ENCODE measurements around the gene HLA-DOB. TPM values are rescaled to one million over a fixed set of nuclear protein-coding genes. Genes with fewer than 3 reads are reported as not detected.

The HLA-DOB gene
- total RNA-seq, 1 experiment from 2014 or later = 0.10 TPM

DNA sequence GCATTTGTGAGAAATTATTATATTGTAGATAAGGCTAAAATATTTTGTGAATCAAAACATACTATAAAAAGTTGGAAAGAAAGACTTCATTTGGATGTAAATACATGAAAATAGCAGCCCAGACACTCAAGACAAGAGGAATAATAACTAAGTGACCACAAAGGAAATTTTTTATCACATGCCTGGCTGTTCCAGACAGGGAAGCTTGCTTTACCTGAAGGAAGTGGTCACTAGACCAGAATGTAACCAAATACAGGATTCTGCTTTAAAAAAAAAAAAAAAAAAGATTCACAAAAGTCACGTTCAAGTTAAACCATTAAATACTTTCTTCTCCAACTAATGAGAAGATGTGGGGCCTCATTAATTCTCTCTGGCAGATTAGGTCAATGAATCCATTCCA is 44.1 kb downstream of the HLA-DOB start:
- Histone ChIP-seq H3K4me1 (no peaks in the 10 kb centered on the region), H3K4me3 (no peak overlapping the region), H3K27ac (no peak overlapping the region), H3K27me3 (peaks cover 16% of the 10 kb centered on the region; the same call in 1 of the 2 replicates), H3K9me3 (replicated peaks) (no peaks in the 10 kb centered on the region), H3K36me3 (no peaks in the 10 kb centered on the region)
- DNase-seq = no peak

DNA sequence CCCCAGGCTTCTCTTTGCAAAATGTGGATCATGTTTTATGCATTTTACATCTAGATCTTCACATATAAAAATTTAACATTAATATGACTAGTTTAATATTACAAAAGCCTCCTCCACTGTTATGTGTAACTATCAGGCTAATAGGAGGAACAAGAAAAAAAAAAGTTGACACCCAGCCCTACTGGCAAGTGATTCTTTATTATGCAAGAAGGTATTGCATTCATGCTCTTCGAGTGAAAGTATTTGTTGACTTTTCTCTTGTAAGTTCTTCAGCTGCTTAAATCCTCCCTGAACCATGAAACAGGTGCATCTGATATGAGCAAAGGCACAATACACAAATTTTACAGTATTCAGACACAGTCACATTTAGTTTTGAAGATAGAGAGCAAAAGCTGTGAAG is 52.8 kb downstream of the HLA-DOB start:
- H3K27ac ChIP-seq = no peak overlapping the region
- H3K4me3 ChIP-seq = no peak overlapping the region
- peak in 1 of 2 experiments; percentile 6 for DNase-seq
- no peaks in the 10 kb centered on the region for H3K9me3 ChIP-seq (replicated peaks)
- no peaks in the 10 kb centered on the region for H3K36me3 ChIP-seq
- H3K27me3 ChIP-seq = peaks cover 3% of the 10 kb centered on the region; the same call in 1 of the 2 replicates
- no peaks in the 10 kb centered on the region for H3K4me1 ChIP-seq

DNA sequence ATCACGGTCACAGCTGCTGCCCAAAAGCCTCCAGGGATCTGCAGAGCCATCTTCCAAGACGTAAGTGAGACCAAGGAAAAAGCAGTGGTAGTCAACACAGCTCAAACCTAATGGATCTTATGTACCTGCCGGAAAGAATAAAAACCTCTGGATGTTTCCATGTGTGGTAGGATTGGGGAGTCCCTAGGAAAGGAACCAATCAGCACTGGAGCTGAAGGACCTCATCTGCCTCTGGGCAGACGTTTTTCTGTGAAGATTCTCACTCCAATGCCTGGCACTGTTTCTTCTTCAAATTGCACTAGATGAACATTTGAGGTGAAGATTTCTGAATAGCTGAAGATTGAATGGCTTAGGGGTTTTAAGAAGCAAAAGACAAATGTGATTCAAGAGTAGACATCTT is 53.4 kb downstream of the HLA-DOB start, which contains the start of gene HLA-DQB2:
TSS of gene HLA-DQB2 (minus strand) at position 112 of the 400 bp plus-strand sequence. CDS start at position 50, 62 bp downstream.
- no peaks in the 10 kb centered on the region for H3K27me3 ChIP-seq
- H3K4me3 ChIP-seq = no peak within 1 kb of the TSS
- DNase-seq = peak in 1 of 2 experiments; percentile 15
- H3K9me3 ChIP-seq (replicated peaks) = no peaks in the 10 kb centered on the region
- H3K36me3 ChIP-seq = no peaks in the 10 kb centered on the region
- no peaks in the 10 kb centered on the region for H3K4me1 ChIP-seq
- no peak within 1 kb of the TSS for H3K27ac ChIP-seq

Other genes with a start within 250 kb of the HLA-DOB start
- gene HLA-DRB1, start 227.2 kb downstream of the HLA-DOB start, total RNA-seq (2014; rRNA removed; shearing (Covaris generic)) = not detected in 2 replicates
- gene HLA-DQA1, start 179.6 kb downstream of the HLA-DOB start, total RNA-seq (2014; rRNA removed; shearing (Covaris generic)) = not detected in 2 replicates
- not detected in 2 replicates for gene HLA-DQB1, start 150.3 kb downstream of the HLA-DOB start, total RNA-seq (2014; rRNA removed; shearing (Covaris generic))
- not detected in 2 replicates for gene HLA-DQA2, start 75.6 kb downstream of the HLA-DOB start, total RNA-seq (2014; rRNA removed; shearing (Covaris generic))
- not detected in 2 replicates for gene HLA-DQB2, start 53.5 kb downstream of the HLA-DOB start, total RNA-seq (2014; rRNA removed; shearing (Covaris generic))
- 17.1 and 17.4 TPM in 2 replicates for gene TAP2, start 21.7 kb upstream of the HLA-DOB start, total RNA-seq (2014; rRNA removed; shearing (Covaris generic))
- 0.18 and 0.33 TPM in 2 replicates for gene PSMB8, start 27.0 kb upstream of the HLA-DOB start, total RNA-seq (2014; rRNA removed; shearing (Covaris generic))
- gene TAP1, start 36.7 kb upstream of the HLA-DOB start, total RNA-seq (2014; rRNA removed; shearing (Covaris generic)) = 0.43 and 0.81 TPM in 2 replicates
- gene PSMB9, start 37.2 kb upstream of the HLA-DOB start, total RNA-seq (2014; rRNA removed; shearing (Covaris generic)) = 0.18 TPM in 1 of 2 replicates, not detected in the other
- not detected in 2 replicates for gene HLA-DMB, start 124.0 kb upstream of the HLA-DOB start, total RNA-seq (2014; rRNA removed; shearing (Covaris generic))
- 0.14 and 0.51 TPM in 2 replicates for gene HLA-DMA, start 136.1 kb upstream of the HLA-DOB start, total RNA-seq (2014; rRNA removed; shearing (Covaris generic))
- gene BRD2, start 151.6 kb upstream of the HLA-DOB start, total RNA-seq (2014; rRNA removed; shearing (Covaris generic)) = 178 and 199 TPM in 2 replicates
- 0.16 TPM in 1 of 2 replicates, not detected in the other for gene HLA-DOA, start 192.6 kb upstream of the HLA-DOB start, total RNA-seq (2014; rRNA removed; shearing (Covaris generic))

All from SJCRH30 (cell line).